ENCODE measurements around the gene NFYC. TPM values are rescaled to one million over a fixed set of nuclear protein-coding genes. Genes with fewer than 3 reads are reported as not detected.

NFYC gene
- total RNA-seq, 1 experiment from 2014 or later, result 38.1 TPM

DNA sequence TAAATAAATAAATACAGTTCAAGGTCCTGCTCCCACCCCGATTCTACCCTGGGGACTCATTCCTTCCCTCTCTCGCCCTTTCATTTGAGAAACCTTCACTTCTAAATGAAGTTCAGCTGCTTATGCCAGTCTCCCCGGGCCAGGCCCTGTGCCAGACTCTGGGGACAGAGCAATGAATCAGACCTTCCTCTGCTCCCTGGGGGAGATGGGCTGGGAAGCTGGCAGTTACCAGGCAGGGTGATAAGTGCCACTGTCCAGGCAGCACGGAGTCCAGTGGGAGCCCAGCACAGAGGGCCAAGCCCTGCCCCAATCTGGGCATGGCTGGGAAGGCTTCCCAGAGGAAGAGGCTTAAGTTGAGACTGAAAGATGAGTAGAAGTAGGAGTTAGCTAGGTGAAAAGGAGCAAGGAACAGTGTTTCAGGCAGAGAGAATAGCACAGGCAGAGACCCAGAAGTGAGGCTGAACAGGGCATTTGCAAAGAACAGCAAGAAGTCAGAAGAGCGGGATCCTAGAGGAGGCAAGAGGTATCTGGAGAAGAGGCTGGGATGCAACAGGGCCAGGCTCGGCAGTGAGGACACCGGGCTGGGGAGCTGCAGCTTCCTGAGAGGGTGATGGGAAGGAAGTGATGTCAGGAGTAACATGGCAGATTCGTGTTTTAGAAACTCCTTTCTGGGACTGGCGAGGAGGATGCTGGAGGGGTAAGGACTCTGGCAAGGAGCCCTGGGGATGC is 105.6 kb downstream of the NFYC start:
- DNase-seq (ENCODE audit: low read depth), result peak; percentile 77

DNA sequence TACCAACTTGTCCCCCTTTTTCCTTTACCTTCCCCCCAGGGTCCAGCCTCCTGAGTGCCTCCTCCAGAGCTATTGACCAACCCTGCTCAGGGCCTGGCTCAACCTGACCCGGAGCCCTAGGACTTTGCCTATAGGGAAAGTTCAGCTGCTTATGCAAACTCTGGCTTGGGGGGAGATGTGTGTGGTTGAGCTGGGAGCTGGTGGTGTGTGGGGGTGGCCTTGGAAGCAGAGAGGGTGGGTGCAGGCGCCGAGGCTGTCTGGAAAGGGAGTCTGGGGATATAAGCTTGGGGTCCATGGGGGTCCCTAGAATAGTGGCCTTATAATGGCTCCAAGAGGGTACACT is 106.1 kb downstream of the NFYC start:
- no peak for DNase-seq (ENCODE audit: low read depth)

DNA sequence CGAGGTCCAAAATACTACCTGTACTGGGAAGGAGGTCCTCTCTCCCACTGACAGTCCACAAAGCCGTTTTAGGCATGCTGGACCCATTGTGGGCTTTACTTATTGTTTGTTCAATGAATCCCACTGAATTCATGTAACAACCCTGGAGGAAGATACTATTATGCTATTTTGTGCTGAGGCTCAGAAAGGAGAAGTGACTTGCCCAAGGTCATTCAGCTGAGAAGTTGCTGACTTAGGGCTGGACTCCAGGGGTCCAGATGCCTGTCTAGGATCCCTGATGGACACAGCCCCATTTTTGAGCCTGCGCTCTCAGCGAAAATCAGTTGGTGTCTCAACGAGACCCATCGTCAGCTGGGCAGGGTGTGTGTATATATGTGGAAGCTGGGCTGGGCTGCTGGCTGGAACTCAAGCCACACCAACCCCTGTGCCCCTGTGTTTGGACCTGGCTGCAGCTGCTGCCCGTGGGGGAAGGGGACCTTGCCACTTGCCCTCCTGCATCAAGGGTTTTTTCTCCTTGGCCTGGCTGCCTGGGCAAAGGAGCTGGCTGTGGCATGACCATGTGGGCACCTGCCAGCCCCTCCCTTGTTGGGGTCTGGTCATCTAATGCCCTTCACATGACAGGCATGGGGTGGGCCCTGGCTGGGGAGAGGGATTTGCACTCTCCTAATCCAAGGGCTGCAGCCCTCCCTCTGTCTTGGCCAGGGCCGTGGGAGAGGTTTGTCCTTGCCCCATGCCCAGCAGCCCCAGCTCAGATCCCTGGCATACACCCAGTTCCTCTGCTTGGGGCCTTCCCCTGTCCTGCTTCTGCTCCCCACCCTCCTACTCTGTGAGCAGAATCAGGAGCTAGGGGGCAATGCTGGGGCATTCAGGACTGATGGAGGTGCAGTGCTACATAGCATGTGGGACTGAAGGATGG is 107.1 kb downstream of the NFYC start:
- no peak for DNase-seq (ENCODE audit: low read depth)

DNA sequence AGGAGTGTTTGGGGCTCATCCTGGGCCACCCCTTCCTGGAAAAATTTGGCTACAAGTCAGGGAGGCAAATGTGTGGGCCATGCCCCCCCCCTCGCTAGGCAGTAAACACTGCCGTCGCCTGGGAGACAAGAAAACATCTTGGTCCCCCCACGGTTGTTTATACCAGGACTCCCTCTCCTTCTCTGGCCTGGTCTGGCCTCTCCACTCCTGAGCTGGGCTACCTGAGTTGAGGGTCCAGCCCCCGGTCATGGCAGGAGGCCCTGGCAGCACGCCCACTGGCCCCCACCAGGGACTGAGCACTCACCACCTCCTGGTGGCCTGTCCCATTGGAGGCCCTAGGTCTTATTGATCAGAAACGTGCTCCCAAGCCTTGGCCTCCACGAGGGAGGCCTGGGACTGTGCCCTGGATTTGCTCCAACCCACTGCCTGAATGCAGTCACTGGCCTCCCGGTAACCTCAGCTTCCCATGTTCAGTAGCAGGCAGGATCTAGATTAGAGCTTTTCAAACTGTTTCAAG is 107.9 kb downstream of the NFYC start:
- DNase-seq (ENCODE audit: low read depth), result peak; percentile 46

DNA sequence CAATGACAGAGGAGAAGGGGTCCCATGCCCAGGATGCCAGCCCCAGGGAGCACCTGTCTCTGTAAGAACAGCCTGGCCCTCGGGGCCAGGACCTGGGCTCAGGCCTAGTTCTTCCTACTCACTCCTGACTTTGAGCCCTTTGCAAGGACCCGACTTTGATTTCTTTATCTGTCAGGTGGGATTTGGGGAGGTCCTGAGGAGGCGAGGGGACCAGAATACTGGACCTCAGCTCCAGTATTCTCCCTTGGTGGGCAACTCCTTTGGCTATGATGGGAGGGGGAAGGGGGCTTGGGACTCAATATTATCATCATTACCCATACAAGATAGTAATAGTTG is 110.2 kb downstream of the NFYC start:
- DNase-seq (ENCODE audit: low read depth), result no peak

DNA sequence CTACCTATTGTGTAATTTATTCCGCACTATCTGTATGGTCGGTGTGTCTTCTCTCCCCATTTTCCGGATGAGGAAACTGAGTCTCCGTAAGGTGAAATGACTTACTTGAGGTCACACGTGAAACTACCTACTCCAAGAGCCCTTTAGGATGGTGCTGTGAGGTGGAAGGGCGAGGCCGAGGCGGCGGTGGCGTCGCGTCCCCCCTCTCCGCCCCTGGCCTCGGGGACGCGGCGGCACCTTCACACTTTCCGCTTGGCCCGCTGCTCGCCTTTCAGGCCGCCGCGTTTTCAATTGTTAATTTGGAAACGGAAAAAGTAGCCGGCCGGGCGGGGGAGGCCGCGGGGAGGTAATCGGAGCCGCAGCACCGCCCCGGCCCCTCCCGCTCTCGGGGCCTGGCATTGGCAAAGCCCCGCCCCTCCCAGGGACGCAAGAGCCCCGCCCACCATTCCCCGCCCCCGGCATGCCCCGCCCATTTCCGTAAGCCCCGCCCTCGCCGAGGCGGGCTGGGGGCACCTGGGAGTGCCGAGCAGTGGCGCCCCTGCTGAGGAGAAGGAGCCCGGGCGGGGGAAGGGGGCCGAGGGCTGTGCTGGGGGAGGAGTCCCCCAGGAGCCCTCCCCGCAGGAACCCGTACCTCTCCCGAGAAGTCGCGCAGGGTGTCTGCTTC is 110.7 kb downstream of the NFYC start:
- DNase-seq (ENCODE audit: low read depth), result peak; percentile 62

DNA sequence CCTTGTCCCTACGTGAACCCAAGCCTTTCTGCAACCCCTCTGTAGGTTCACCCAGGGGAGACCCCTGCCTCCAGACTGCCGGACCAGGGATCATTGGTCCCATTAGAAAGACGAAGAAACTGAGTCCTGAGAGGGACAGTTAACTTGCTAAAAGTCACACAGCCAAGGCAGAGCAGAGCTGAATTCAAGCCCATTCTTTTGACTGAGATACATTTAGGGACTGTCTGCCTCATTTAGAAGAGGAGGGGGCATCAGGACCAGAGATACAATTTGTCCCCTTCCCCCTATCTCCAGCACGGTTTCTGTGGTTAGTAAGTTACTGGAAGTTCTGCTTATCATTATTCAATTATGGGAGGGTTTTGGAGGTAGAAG is 111.2 kb downstream of the NFYC start:
- no peak for DNase-seq (ENCODE audit: low read depth)

DNA sequence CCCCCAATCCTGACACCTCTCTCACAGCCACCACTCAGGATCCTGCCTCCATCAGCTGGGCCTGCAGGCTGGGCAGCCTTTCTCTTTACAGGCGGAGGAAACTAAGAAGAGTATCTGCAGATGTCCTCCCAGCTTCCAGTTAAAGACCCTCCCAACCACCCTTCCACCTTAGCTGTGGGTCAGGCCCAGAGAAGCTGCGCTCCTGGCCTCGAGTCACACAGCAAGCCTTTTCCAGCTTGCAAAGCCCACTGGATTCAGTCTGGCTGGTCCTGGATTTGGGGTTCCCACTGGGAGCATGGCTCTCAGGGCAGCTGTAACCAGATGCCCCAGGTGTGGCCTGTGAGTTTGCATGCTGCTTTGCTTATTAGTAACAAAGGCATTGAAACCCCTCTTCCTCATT is 111.9 kb downstream of the NFYC start:
- DNase-seq (ENCODE audit: low read depth), result no peak

DNA sequence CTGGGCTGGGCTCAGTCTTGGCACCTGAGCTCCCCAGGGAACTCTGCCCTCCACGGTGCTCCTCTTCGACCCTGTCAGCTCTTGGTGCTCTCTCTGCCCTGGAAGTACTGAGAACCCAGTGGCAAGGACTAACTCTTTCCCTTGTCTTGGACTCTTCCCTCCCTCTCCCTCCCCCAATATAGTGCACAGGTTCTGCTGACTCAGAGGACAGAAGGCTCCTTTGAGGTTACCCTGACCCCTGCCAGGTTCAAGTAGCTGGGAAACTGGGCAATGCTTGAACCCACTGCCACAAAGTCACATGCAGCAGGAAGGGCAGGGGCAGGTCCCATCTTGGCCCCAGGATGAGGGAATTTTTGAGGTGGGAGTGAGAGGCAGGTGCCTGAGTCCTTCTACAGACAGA is 112.4 kb downstream of the NFYC start:
- DNase-seq (ENCODE audit: low read depth), result peak; percentile 22

DNA sequence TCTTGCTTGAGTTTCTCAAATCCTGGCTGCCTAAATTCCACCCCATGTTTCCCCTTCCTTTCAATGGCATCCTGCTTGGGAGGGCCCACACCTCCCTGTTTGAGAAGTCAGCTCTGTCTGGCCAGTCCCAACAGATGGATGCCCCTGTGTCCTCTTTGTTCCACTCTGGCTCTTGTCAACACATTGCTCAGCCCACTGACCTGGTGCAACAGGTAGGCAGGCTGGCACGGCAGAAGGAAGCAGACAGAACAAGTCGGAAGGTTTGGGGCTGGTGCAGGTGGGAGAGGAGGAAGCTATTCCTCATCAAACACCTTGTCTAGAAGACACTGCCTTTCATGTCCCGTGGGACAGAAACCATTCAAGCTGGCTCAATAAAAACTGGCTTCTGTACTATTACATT is 114.7 kb downstream of the NFYC start:
- DNase-seq (ENCODE audit: low read depth), result no peak

DNA sequence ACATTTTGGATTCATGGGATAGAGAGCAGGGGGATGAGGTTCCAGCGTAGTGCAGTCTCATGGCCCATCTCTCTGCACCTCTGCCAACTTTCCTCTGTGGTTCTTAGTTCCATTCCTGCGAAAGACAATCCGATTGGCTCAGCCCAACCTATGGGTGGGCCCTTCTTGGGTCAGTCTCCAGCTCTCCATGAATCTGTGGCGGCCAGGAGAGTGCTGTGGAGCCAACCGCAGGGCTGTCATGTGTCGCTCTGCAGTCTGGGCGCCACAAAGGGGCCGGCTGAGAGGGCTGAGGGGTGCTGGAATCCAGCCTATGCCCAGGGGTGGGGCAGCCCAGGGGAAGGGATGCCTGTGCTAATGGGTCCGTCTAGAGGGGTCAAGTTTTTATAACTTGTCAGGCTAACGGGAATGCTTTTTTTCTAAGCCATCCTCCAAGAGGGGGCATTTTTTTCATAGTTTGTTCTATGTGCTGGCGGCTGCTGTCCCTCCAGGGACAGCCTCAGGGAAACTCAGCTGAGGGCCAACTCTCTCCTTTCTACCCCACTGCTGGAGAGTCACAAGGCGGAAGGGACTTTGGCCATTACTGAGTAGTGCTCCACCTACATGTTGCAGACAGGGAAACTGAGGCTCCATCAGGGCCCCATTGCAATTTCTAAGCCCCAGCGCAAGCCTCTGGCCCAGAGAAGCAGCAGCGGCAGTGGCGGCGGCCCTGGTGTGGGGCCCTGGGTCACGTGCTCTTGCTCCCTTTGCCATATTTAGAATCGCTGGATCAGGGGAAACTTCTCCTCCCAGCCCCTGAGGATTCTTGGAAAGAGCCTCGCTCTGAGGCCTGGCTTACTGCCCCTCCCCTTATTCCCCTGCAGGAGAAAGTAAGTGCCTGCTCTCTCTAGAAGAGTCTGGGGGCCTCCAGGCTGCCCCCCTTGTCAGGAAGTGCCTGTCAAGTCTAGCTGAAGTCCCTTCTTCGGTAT is 115.5 kb downstream of the NFYC start:
- no peak for DNase-seq (ENCODE audit: low read depth)

DNA sequence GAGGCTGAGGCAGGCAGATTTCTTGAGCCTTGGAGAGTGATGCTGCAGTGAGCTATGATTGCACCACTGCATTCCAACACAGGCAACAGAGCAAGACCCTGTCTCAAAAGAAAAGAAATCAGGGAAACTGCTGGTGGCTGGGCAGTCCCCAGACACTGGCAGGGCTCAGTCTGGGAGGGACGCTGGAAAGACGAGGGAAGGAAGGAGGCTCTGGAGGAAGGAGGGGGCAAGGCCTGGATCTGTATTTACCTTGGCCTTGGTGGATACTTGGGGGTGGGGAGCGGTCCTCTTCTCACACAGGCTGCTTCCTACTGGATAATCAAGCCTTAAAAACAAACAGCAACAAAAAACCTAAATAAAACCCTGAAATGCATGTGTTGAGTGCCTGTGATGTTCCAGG is 116.5 kb downstream of the NFYC start:
- DNase-seq (ENCODE audit: low read depth), result no peak

DNA sequence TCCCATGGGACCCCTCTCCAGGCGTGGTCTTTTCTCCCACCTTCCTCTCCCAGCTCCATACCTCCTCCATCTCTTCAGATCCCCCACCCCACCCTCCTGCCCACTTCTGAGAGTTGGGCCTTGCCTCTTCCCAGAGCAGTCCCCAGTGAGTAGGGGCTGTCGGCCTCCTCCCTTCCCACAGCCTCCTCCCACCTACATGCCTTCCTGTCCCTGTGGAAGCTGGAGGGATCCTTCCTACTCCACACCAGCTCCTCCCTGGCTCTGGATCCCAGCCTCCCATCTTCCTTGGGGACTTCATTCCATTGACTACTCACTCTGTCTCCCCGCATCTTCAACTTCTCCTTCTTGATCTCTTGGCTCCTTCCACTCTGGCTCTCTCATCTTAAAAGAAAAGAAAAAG is 116.9 kb downstream of the NFYC start:
- no peak for DNase-seq (ENCODE audit: low read depth)

DNA sequence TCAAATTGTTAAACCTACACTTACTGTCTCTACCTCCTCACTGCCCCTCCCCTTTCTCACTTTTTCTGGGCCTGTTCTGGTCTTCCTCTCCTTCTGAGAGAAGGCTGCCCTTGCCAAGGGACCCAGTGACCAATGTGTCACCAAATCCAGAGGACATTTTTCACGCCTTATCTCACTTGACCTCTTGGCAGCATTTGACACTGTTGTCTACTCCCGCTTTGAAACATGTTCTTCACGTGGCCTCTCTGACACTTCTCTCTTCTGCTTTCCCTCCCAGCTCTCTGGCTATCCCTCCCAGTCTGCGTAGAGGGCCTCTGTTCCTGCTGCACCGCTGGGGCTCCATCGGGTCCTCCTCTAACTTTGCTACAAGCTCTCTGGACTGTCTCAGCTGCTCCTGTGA is 117.4 kb downstream of the NFYC start:
- no peak for DNase-seq (ENCODE audit: low read depth)

DNA sequence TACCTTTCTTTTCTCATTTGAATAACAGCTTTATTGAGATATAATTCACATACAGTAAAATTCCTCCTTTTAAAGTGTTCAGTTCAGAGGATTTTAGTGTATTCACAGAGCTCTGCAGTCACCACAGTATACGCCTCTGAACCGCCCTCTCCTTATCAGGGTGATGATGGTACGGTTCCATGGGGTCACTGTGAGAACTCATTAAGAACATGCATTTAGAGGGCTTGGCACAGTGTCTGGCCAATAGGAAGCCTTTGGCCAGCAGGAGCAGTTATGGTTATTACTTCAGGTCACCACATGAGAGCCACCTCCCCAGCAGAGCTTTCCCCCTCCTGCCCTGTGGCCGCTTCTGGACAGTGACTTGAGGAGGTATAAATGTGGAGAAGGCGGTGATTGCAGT is 119.4 kb downstream of the NFYC start:
- no peak for DNase-seq (ENCODE audit: low read depth)

DNA sequence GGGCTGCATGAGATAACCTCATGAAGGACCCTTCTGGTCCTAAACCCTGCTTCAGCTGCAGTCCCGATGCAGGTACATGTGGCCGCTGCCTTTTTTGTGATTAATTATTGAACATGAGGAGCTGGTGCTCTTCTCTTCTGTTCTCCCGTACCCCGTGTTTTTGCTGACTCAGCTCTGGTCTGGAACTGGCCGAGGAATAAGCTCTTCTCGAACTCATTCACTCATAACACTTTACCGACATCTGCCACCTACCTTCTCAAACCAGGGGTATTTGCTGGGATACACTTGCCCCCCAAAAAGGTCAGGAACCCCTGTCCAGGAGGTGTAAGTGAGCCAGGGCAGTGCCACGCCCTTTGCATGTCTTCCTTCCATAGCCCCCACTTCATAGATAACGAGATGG is 123.9 kb downstream of the NFYC start:
- DNase-seq (ENCODE audit: low read depth), result no peak

DNA sequence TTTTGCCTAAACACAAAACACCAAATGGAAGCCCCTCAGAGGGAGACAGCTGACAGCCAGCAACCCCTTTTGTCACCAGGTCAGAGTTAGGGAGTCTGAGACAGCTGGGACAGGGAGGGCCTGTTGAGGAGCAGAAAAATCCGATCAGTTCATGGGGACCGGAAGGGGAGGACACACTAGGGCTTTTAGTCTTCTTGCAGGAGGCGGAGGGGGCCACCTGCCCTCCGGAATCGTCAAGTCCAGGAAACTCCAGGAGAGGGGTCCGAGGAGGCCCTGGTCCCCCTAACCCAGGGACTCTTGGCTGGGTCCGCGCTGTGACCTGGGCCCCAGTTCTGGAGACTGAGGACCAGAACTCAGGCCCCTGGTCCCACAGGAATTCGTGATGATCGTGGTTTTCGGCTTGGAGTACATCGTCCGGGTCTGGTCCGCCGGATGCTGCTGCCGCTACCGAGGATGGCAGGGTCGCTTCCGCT is 126.3 kb downstream of the NFYC start:
- DNase-seq (ENCODE audit: low read depth), result no peak

DNA sequence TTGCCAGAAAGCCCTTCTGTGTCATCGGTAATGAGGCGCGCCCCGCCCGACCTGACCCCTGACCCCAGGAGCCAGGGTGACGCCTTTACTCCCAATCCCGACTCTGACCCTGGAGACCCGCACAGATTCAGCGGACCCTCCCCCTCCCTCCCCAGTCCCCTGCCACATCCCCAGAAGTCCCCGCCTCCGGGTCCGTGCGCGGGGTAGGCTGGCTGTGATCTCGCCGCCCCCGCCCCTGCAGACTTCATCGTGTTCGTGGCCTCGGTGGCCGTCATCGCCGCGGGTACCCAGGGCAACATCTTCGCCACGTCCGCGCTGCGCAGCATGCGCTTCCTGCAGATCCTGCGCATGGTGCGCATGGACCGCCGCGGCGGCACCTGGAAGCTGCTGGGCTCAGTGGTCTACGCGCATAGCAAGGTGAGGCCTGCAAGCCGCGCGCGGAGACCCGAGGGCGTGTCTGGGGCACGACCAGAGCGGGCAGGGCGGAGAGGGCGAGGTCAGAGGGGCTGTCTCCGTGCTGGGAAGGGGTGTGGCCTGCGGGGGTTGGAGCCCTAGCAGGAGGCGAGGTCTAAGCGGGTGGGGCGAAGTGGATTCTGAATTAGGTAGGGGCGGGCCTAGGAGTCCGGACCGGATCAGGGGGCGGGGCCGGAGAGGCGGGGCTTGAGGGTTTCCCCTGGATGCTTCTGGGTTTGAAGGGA is 126.9 kb downstream of the NFYC start:
- no peak for DNase-seq (ENCODE audit: low read depth)

DNA sequence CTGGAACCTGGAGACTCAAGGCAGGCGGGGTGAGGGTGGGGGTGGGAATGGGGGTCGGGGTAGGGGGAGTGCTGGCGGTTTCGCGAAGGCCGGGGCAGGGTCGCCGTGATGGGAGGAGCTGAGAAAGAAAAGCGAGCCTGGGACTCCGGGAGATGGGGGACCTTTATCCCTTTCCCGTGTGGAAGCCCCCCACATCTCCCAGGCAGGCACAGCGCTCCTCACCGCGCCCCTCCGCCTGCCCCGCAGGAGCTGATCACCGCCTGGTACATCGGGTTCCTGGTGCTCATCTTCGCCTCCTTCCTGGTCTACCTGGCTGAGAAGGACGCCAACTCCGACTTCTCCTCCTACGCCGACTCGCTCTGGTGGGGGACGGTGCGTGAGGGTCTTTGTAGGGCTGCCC is 127.6 kb downstream of the NFYC start:
- no peak for DNase-seq (ENCODE audit: low read depth)

DNA sequence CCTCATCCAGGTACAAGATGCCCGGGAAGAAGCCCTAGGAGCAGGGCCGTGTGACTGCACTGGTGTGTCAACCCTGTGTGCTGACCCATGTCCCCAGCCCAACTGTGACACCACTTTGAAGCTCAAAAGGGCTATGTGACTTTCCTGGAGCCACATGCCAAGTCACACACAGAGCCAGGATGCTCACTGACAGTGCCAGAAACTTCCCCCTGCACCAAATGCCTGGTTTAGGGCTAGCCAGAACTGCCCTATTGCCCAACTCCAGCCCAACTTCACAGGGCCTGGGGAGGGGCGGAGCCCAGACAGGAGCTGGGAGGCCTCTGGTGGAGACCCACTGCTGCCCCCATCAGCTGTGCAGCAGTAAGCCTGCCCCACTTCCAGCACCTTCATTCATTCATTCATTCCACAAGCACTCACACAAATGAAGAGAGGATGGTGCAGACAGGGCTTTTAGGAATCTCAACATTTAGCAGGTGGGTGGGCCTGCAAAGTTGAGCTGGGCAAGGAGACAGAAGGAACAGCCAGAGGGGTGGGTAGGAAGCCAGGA is 128.8 kb downstream of the NFYC start:
- no peak for DNase-seq (ENCODE audit: low read depth)

Data from M059J (cell line).